NCI-H146 treated with DMSO at 0.1 percent for 48 hours (cell line): ENCODE results near the gene FMOD.

Experiments
- DNase-seq: peaks from one replicate; lab custom pipeline; 2025; ENCODE audit not compliant: unreplicated experiment; lab: John Stamatoyannopoulos, UW

Gene FMOD

DNA sequence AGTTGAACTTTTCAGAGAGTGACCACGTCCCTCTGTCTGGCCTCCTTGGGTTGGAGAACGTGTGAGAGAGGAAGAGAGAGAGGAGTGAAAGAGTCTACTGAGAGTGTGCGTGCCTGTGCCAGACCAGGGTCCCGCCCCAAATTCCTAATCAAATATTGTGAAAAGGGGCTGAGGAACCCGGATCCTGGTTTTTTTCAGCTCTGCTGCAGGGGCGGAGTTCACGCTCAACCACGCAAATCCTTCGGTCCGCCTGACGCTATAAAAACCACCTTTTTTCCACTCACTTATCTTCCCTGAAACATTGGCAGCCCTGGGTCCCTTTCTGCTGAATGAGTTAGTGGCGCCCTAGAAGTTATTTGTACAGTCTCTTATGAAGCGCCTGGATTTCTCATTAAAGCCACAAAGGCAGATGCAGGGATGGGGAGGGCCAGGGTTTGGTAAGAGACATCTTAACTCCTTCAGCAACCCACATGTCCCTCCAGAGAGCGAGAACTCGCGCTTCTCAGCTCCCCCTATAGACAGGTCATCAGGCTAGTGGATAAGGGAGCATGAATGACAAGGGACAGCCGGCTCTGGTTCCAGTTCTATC lies at the start of gene FMOD:
FMOD (minus strand) TSS at position 86 of the 589 bp plus-strand sequence. CDS start 2,852 bp downstream, outside the sequence.
- peak; percentile 19 for DNase-seq

DNA sequence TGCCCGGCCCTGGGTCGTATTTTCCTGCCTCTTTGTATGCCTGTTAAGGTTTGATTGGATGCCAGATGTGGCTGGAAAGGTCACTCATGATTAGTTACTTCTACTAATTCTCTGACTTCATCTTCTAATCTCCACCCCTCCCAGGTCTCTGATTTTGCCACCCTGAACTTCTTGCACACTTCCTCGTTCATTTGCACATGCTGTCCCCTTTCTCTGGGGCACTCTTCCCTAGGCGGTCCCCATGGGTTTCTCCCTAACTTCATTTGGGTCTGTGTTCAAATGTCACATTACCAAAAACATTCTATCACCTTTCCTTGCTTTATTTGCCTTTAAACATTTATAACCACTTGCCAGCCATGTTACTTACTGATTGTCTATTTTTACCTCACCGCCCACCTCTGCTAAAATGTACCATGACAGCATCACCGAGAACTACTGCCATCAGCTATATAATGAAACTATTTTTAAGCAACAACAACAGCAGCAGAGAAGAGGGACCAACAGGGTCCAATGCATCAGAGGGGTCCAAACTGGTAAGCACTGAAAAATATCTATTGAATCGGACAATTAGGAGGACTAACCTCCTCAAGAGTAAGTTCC lies 45.8 kb upstream of the FMOD start:
- DNase-seq: no peak

DNA sequence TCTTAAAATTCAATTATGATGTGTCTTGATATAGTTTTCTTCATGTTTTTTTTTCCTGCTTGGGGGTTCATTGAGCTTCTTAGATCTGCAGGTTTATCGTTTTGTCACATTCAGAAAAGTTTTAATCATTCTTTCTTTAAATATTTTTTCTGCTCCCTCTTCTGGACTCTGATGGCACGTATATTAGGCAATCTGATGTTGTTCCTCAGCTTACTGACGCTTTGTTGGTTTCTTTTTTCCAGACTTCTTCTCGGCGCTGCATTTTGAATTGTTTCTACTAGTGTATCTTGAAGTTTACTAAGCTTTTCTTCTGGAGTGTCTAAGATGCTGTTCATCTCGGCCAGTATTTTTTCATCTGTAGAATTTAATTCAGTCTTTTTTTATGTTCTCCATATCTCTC lies 44.8 kb upstream of the FMOD start:
- DNase-seq: no peak

DNA sequence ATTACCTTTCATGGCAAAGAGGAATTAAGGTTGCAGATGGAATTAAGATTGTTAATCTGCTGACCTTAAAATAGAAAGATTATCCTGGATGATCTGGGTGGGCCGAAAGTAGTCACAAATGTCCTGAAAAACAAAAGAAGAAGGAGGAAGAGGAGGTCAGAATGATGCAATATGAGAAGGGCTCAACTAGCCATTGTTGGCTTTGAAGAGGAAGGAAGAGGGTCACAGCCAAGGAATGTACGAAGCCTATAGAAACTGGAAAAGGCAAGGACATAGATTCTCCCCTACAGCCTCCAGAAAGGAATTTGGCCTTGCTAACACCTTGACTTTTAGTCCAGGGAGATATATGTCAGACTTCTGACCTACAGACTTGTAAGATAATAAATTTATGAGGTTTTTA lies 39.4 kb upstream of the FMOD start:
- no peak for DNase-seq

DNA sequence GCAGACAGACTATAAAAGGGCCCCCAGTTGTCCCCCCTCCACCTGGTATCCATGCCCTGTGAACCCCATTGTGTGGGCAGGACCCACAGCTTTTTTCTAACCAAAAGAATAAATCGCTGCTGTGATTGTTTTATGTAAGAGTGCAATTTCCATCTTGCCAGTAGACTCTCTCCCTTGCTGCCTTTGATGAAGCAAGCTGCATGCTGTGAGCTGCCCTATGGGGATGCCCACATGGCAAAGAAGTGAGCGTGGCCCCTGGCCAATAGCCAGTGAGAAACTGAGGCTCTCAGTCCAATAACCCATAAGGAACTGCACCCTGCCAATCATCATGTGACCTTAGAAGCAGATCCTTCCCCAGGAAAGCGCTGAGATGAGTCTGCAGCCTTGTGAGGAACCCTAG lies 37.8 kb upstream of the FMOD start:
- DNase-seq: no peak

DNA sequence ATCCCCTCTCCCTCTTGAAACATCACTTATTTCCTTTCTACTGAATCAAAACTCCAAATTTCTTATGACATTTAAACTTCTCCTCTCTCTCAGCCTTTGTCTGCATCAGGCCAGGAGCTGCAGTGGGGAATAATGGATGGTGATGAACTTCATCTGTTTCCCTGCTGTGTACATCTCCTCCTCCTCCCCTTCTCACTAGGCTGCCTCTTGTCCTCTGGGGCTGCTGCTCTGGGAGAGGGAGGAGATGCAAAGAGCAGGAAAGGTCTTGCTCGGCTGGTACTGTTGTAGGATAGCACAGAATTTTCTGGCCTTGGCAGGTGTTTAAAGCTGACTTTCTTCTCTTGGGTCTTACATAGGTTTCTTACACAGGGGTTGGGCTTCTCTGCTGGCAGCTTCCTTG lies 31.1 kb upstream of the FMOD start:
- no peak for DNase-seq

DNA sequence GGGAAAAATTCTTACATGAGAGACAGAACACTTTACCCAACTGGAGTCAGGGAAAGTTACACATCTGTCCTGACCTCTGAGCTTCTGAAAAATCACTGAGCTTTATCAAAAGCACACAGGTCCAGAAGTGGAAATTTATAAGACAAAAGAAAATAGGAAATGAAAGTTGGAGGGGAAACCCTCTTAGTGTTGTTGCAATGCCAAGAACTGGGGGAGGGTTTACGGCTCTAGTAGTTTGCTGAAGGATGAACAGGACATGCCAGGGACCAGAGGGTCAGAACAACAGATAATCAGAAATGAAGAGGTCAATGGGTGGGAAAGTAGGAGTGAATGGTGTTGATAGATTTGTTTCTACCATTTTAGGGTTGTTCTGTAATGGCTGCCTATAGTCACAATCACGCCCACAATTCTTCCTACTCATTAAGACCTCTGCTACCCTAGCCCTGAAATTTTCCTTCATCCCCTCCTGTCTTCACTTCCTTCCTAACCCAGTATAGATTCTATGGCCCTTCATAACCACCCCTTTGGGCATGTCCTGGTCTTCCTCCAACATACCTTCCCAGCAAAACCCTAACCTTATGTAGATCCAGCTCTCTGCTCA lies 30.3 kb upstream of the FMOD start:
- DNase-seq: no peak

GRCh38 chr1:203380420-203381150 lies 29.7 kb upstream of the FMOD start:
- DNase-seq: no peak

DNA sequence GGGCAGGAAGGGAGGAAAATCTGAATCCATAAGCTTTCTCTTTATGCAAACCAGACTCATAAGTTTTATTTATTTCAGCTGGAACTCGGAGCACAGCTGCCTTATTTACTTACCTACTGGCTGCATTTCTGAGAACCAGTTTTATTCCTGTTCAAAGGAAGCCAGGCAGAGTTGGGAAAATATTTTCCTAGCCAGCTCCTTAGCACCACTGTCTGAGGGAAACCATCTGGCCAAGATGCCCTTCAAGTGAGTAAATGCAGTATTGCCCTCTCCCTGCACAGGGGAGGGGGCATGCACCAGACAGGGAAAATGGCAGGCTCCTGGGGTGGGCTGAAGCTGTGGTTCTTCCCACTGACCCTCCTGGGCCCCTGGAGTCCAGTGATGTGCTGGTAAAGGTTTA lies 28.9 kb upstream of the FMOD start:
- no peak for DNase-seq

GRCh38 chr1:203378556-203379245 lies 27.8 kb upstream of the FMOD start:
- DNase-seq: no peak

- DNase-seq: no peak
These were observed 23.1 kb upstream of the FMOD start for GRCh38 chr1:203373991-203374390.

DNA sequence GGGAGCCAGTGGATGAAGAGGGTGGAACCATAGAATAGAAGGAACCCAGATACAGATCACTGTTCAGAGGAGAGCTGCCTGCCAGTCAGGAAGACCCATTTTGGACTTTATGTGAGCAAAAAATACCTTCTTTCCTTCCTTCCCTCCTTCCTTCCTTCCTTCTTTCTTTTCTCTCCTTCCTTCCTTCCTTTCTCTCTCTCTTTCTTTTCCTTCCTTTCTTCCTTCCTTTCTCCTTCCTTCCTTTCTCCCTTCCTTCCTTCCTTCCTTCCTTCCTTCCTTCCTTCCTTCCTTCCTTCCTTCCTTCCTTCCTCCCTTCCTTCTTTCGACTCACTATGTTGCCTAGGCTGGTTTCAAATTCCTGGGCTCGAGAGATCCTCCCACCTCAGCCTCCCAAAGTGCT lies 22.1 kb upstream of the FMOD start:
- no peak for DNase-seq

DNA sequence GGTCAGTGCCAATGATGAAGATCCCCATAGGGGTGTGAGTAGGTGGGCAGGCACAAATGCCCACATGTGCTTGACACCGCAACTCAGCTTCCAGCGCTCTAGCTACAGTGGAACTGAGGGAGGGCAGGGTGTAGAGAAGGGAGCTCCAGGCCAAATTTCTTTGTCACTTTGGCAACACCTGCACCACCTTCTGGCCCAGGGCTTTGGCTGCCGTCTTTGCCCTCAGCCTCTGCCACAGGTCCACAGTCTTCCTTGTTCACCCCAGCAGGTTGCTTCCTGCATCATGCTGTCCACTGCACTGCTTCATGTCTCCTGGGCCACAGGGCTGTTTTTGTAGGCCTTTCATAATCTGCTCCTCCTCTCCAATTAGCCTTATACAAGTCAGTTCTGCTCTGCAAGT lies 20.4 kb upstream of the FMOD start:
- no peak for DNase-seq

- DNase-seq: no peak
These were observed 18.7 kb upstream of the FMOD start for GRCh38 chr1:203369666-203370065.

GRCh38 chr1:203368624-203369451 lies 17.9 kb upstream of the FMOD start:
- no peak for DNase-seq

GRCh38 chr1:203367057-203367456 lies 16.1 kb upstream of the FMOD start:
- peak; percentile 92 for DNase-seq

DNA sequence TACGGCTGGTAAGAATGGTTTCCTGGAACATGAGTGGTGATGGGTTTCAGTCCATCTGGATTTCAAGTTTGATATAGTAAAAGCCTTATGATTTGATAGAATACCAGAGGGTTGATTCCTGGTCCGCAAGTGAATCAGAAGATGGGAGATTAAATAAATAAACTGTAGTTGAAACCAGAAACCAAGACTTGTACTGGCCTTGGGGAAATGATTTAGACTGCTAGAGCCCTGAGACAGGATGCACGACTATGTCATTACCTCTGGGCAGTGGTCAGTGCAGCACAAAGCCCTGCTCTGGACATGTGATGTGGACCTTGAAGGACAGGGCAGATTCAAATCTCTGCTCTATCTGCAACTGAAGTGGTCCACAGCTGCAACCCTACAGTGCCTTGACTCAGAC lies 15.6 kb upstream of the FMOD start:
- DNase-seq: no peak

DNA sequence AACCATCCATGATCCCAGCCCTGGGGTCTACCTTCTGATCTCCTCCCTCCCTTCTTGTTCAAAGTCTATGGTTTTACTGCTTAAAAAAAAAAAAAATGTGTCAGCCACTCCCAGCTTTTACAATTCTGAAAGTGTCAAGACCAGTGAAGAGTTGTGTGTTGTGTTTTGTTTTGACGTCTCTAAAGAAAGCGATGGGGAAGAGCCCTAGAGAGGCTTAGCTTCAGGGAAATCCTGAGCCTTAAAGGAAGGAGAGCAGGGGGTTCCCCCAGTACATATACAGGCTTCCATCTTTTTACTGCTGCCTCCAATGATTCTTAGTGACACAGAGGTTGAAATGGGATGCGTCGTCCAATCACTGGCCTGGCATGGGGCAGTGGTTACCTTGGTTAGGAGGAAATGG lies 13.9 kb upstream of the FMOD start:
- no peak for DNase-seq

DNA sequence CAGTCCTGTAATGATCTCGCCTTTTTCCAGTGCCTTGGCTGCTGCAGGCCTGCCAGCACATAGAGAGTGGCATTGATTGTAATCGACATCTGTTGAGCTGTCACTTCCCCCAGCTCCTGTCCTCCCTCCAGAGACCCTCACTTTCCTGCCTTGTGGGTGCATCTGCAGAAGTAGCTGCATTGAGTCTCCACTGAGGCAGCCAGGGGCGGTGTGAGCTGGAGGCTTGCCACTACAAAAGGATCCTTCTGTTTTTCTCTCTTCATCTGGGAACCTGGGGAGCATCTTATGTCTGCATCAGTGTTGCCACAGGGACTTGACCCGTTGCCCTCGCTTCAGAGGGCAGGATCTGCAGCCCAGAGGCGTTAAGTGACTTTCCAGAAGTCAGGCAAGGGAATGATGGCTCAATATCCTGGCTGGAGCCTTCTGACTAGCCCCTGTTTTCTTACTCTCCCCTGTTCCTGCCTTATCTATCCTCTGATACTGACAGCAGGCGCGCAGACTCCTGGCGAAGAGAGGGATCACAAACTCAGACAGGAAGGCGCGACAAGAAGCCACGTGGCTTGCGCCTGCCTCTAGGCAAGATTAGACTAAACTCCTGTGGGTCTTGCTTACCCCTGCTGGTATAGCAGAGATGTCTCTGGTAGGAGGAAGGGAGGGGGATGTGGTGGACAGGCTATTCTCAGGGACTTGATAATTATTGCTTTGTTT lies 13.3 kb upstream of the FMOD start:
- no peak for DNase-seq

DNA sequence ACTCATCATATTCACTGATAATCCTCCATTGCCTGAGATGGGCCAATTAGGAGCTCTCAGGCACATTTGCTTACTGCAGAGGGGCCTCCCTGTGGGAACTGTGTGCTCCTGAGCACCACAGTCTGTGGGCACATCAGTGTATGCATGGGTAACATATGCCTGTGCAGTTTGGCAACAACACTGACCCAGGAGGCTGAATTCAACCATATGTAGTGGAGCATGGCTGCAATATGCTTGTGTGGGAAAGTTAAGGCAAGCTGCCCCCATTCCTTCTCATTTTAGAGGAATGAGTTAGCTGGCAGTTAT lies 11.8 kb upstream of the FMOD start:
- no peak for DNase-seq
